G401 (cell line): ENCODE measurements around the gene JARID2. TPM values are rescaled to one million over a fixed set of nuclear protein-coding genes. Genes with fewer than 3 reads are reported as not detected.

Experiments
- DNase-seq: peaks from one replicate; pipeline ENCODE4 v3.0.0-alpha.2; 2015; ENCODE audit warnings: low spot score
- in situ Hi-C: cut with HindIII; loops from 2 replicates; pipeline ENCODE4 v1.10.0; 2016; ENCODE audit warnings: low sequenced_read_pairs, mixed read lengths
- total RNA-seq: library from RNA; depleted of rRNA; stranded (reverse); fragments of >200 nt; shearing (Covaris generic); gene quantifications from 2 replicates; pipeline ENCODE4 v1.2.3, GENCODE V29; 2014; rRNA removed

Gene JARID2
- total RNA-seq, result 5.7 and 6.0 TPM in 2 replicates

DNA sequence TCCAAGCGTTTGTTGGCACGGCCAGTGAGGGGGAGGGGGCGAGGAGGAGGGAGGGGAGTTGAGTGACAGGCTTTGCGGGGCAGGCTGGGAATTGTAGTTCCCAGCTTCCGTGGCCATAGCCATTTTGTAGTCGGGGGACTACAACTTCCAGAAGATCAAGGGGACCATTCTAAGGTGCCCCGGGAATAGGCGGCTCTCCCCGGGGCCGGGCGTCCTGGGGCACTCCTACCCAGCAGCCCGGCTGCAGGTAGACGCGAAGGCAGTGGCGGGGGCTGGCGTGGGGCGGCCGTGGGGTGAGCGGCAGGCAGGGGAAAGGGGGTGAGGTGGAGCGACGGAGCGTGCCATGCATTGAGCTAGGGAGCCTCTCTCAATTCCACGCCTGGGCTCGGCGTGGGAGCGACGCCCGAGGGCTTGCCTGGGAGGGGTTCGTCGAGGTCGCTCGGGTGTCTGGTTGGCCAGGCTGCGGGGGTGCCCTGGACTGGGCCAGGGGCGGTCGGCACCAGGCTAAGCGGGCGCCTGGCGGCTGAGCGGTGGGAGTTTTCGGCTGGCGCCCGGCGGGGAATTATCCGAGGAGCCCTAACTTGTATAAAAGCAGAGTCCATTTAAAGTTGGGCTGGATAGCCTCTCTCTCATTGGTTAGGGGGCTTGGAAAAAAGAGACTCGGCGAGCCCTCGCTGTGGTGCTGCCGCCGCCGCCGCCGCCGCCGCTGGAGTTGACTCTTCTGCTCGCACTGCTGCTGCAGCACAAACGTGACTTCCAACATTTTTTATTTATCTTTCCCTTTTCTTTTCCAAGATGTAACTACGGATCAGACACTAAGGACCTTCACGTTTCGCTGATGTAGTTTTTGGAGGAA lies at the start of gene JARID2:
JARID2 (plus strand) TSS at position 709 of the 856 bp plus-strand sequence. CDS start 471 bp downstream, outside the sequence.
- peak; percentile 98 for DNase-seq
- in situ Hi-C loops, result no loop called here

DNA sequence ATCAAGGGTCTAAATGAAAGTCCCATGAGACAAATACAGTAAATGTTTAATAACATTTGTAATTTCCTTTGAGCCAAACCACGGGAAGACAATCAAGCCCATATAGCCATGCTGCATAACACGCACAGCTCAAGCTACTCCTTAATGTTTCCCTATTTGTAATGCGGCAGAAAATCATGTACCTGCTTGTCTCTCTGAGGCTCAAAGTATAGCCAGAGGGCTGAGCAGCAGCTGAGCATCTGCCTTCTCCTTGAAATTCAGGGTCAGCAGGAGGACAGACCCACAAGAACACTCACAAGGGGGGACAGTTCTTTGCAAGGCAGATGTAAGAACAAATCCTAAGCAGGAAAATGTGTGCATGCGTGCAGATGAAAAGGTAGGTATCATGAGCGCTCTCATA lies 45.8 kb upstream of the JARID2 start:
- in situ Hi-C loops, result no loop called here
- DNase-seq, result no peak

DNA sequence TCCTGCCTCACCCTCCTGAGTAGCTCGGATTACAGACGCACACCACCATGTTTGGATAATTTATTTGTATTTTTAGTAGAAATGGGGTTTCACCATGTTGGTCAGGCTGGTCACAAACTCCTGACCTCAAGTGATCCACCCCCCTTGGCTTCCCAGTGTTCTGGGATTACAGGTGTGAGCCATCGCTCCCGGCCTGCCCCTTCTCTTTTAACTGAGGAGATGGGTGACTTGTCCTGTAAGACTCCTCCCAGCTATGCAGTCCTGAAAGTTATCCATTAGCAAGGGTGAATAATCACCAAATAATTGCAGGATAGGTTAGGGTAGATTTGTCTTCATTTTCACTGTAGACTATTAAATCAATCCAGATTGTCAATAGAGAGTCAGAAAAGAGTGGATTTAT lies 40.5 kb upstream of the JARID2 start:
- in situ Hi-C loops, result no loop called here

DNA sequence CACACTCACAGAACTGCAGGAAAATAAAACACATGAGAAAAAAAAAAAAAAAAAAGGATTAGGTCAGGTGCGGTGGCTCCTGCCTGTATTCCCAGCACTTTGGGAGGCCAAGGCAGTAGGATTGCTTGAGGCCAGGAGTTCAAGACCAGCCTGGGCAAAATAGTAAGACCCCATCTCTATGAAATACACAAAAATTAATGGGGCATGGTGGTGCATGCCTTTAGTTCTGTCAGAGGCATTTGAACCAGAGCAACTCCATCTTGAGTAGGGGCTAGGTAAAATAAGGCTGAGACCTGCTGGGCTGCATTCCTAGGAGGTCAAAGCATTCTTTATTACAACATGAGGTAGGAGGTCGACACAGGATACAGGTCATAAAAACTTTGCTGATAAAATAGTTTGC lies 39.0 kb upstream of the JARID2 start:
- no peak for DNase-seq
- in situ Hi-C loops, result no loop called here

More for the DNA sequence above, 40.5 kb upstream of the JARID2 start:
- DNase-seq, result no peak

DNA sequence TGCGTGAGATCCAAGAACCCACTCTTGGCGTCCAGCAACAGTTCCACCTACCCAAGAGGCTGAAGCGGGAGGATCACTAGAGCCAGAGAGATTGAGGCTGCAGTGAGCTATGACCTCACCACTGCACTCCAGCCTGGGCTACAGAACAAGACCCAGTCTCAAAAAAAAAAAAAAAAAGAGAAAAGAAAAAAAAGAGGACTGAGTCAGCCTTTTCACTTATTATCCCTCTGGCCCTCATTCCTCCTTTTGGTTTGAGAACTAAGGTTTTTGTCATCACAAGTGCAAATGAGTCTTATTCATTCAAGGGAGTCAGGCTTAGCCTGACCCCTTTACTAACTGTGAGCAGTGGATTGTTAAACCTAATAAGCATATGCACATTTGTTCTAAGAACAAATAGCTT lies 37.9 kb upstream of the JARID2 start:
- in situ Hi-C loops, result no loop called here
- DNase-seq, result no peak

DNA sequence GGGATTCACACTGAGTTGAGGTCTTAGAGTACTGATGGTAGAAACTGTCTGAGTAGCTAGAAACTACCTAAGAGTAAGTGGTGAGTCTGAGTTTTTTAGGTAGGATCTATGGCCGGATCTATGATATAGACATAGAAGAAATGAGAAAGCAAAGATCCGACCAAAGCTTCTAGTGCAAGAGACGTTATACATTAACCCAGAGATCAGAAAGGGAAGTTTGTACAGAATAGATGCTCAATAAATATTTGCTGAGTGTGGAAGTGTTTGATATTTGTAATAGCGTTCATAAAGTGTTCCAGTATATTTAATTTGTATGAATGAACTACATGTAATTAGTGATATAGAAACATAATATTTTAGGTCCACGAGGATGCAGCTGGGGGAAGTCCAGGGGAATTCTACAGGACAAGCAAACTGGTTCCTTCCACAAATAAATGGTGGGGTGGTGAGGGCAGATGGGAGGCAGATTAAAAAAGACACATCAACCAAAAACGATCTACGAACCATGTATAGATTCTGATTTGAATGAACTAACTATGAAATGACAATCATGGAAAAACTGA lies 31.9 kb upstream of the JARID2 start:
- DNase-seq, result no peak
- in situ Hi-C loops, result no loop called here

DNA sequence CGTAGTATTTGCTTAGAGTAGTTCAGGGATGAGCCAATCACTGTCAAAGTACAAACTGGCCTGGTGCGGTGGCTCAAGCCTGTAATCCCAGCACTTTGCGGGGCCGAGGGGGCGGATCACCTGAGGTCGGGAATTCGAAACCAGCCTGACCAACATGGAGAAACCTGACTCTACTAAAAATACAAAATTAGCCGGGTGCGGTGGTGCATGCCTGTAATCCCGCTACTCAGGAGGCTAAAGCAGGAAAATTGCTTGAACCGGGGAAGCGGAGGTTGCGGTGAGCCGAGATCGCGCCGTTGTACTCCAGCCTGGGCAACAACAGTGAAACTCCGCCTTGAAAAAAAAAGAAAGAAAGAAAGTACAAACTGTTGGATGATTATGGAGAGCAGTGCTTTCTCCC lies 27.5 kb upstream of the JARID2 start:
- DNase-seq, result no peak
- in situ Hi-C loops, result no loop called here

DNA sequence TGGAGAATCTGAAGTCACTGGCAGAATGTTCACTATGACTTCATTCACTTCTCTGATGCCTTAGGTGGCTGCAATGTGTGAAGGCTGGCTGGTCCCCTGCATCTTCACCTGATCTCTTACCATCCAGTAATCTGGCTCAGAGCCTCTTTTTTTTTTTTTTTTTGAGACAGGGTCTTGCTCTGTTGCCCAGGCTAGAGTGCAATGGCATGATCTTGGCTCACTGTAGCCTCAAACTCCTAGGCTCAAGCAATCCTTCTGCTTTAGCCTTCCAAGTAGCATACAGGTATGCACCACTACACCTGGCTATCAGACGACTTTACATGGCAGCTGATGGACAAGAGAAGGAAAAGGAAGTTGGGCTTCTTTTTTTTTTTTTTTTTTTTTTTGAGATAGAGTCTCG lies 25.8 kb upstream of the JARID2 start:
- in situ Hi-C loops, result no loop called here
- no peak for DNase-seq

DNA sequence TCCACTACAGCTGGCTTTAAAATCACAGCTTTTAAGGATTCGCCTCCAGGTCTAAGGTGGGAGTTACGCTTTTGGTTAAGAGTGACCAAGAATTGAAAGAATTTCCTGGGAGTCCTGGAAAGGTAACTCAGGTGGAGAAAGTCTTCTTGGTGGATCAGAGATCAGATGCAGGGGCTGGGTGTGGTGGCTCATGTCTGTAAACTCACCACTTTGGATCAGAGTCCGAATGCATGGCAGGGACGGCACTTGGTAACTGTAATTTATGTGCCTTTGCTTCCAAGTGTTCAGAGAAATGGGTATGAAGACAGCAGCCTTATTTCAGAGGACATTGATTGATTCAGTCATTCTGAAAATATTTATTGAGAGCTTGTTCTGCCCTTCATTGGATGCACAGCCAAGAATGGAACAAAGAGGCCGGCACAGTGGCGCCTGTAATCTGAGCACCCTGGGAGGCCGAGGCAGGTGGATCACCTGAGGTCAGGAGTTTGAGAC lies 18.0 kb upstream of the JARID2 start:
- in situ Hi-C loops, result no loop called here

DNA sequence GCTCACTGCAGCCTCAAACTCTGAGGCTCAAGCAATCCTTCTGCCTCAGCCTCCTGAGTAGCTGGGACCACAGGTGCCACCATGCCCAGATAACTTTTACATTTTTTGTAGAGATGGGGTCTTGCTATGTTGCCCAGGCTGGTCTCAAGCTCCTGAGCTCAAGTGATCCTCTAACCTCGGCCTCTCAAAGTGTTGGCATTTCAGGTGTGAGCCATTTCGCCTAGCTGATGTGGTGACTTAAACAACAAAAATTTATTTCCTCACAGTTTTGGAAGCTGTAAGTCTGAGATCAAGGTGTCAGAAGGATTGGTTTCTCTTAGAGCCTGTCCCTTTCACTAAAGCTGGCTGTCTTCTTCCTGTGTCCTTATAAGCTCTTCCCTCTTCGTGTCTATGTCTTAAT lies 15.0 kb upstream of the JARID2 start:
- in situ Hi-C loops, result no loop called here

More for the DNA sequence above, 18.0 kb upstream of the JARID2 start:
- no peak for DNase-seq

DNA sequence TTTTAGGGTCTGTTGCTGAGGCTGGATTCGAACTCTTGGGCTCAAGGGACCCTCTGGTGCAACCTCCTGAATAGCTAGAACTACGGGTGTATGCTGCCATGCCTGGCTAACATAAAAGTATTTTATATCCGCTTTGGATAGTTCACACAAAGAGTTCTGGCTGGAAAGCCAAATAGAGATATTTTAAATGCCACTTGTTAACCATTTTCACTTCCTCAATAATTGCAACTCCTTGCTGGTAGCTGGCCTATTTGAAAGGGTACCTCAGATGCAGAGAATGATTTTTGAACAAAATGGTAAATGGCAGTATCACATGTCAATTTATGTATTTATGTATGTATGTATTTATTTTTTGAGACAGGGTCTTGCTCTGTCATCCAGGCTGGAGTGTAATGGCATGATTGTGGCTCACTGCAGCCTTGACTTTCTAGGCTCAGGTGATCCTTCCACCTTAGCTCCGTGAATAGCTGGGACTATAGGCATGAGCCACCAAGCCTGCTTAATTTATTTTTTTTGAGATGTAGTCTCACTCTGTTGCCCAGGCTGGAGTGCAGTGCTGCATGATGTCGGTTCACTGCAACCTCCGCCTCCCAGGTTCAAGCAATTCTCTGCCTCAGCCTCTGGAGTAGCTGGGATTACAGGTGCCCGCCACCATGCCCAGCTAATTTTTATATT lies 12.9 kb upstream of the JARID2 start:
- in situ Hi-C loops, result no loop called here
- no peak for DNase-seq

More for the DNA sequence above, 15.0 kb upstream of the JARID2 start:
- no peak for DNase-seq

DNA sequence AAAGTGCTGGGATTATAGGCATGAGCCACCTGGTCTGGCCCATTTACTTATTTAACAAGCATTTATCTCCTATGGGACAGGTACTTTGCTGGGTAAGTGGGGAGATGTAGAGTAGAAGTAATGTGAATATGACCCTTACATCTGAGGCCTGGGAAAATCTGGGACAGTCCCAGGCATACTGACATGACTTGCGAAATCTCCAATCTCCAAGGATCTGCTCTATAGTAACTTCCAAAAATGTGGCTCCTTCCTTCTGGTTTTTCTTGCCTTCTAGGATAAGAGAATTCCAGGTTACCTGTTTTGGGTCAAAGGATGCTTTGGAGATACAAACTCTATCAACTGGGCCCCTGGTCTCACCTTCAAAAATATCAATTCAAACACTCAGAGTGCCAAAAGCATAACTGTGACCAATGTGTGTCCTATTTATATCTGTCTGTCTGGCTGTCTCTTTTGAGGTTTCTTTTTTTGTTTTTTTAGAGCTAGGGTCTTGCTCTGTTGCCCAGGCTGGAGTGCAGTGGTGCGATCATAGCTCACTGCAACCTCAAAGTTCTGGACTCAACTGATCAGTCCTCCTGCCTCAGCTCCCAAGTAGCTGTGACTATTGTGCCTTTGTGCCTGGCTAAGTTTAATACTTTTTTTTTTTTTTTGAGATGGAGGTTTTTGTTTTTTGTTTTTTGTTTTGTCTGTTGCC lies 11.7 kb upstream of the JARID2 start:
- in situ Hi-C loops, result no loop called here

DNA sequence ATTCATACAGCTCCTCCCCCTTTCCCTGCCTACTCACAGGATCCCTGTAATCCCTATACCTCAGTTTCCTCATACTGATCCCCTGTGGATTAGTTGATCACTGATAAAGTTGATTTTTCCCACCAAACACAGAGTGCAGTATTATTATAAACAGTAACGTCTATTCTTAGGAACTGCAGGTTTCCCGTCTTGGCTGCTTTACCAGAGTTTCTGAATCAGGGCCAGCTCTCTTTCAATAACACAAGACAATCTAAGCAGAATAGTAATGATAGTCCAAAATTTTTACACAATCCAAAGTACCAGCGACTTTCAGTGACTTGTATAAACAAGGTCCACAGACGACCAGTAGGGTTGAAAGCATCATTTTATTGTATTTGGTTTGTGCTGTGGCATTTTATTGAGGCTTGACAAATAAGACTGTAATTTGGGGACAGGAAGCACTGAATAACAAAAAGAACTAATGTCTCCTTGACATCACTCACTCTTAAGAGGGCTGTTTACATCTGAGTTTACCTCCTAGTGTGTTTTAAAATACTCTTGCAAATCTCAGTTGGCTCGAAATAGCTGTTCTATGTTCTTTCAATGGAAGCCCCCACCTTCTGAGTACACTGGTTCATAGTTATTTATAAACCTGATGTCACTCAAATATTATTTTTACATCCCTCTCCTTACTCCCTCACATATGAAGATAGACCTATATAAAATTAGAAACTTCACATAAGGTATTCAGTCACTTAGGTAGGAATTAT lies 6.1 kb upstream of the JARID2 start:
- in situ Hi-C loops, result no loop called here
- peak; percentile 46 for DNase-seq

More for the DNA sequence above, 11.7 kb upstream of the JARID2 start:
- DNase-seq, result no peak

DNA sequence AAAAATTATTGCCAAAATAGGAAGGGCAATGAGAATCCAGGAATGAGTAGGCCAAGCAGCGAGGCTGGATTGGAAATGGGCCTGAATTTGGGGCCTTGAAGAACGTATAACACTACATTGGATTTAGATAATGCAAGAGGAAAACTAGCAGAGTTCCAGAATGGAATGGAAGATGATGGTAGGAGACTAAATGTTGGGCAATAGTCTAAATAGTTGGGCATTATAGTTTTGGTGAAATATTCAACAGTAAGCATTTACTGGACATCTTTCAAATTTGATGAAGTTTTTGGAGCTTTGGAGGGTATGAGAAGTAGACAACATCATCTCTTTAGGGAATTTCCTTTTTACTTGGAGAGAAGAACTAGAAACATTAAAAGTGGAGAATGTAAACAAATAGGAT lies 3.4 kb upstream of the JARID2 start:
- in situ Hi-C loops, result no loop called here
- no peak for DNase-seq

DNA sequence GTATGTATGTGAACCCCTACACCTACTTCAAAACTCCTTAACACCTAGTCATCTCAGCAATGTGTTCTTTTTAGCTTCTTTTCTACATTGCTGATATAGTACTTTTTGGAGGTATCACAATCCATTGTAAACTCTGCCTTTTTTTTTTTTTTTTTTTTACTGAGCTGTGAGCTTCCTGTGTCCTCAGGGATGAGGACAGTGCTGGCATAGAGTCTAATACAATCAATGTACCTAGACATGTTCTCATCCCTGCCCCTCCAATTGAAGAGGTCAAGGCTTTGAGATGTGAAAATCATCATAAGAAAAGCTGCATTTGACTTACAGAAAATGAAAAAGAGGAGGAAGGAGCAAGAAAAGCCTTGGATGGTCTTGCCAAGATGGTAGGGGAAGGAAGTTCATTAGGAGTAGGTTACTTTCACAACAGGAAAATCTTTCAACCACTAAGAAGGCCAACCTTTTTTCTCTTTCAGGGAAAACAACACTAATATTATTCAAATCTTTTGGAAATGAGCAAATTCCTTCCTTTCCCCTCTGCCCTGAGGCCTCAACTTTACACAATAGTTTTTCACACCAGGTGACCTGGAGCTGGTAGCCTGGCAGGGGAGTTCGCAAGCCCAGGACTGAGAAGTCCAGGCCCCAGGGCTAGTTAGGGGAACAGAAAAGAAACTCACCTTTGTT lies 2.8 kb upstream of the JARID2 start:
- DNase-seq, result no peak
- in situ Hi-C loops, result no loop called here

DNA sequence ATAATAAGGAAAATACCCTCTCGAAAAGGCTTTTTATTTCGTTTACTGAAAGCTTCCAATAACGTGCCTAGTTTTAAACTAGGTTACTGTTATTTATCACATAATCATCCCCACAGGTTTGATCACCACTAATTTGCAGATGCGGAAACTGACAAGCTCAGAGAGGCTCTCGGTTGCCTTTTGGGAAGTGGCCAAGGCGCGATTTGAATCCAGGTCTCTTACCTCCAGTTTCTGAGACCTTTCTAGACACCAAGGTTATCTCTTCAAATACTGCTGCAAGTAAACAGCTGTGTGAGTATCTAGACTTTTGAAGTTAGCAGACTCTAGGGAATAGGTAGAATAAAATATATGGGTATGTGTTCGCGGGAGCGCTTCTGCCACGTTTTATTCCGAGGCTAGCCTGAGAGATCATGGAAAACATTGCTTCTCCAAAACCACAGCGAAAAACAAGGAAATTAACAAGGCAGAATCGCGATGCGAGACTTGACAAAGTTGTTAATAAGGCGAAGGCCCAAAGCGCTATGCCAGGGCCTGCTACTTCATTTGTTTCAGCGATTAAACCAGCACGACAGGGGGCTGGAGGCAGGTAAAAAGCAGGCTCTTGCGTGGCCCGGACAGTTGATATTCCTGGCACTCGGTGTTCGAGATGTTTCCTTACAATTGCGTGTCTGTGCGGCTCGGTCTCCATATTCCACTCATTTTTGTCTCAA lies 1.8 kb upstream of the JARID2 start:
- DNase-seq, result peak; percentile 54
- in situ Hi-C loops, result no loop called here

DNA sequence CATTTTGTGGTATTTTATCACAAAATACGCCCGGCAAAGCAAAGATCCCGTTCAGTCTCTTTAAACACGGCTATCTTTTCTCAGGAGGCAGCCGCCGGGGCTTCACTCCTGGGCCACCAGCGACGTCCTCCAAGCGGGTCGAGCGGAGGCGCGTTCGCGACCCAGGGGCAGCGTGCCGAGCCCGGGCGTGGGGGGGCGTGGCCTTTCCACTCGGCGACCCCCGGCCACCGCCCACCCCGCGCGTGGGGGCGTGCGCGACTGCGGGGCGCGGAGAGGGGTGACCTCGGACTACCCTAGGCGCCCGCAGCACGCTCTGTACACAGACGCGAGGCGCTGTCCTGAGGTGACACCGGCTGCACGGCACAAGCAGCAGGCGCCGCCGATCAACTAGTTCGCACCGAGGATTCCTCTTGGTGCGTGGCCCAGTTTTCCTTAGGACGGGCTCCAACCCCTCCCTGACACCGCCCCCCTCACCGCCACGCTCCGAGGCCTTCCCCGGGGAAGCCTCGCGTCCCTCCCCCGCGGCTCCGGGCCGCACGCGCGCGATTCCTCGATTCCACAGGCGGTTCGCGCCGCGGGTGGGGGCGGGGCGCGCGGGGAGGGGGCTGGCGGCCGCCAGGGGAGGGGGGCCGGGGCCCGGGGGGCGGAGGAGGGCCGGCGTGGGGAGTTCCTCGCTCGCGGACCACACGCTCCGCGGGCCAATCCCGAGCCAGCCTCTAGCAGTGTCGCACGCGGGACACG lies 1.1 kb upstream of the JARID2 start:
- peak; percentile 84 for DNase-seq
- in situ Hi-C loops, result no loop called here
